Central memory CD4-positive, alpha-beta T cell (primary cell): Measurements from ENCODE around the gene ARID1A.

Source experiments
- DNase-seq: peaks from one replicate; pipeline ENCODE4 v3.0.0; 2022

ARID1A gene

GRCh38 chr1:26728645-26729044, 32.8 kb downstream of the ARID1A start:
- no peak for DNase-seq

DNA sequence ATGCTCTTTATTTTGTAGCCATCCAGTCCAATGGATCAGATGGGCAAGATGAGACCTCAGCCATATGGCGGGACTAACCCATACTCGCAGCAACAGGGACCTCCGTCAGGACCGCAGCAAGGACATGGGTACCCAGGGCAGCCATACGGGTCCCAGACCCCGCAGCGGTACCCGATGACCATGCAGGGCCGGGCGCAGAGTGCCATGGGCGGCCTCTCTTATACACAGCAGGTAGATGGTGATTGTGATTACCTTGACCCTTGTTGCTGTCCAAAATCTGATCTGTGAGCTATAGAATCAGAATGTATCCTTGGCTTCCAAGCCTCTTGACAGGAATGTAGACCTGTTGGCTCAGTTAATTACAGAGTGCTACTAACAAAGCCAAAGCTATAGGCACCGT, 33.8 kb downstream of the ARID1A start:
- no peak for DNase-seq

GRCh38 chr1:26730695-26731094, 34.9 kb downstream of the ARID1A start:
- DNase-seq, result no peak

DNA sequence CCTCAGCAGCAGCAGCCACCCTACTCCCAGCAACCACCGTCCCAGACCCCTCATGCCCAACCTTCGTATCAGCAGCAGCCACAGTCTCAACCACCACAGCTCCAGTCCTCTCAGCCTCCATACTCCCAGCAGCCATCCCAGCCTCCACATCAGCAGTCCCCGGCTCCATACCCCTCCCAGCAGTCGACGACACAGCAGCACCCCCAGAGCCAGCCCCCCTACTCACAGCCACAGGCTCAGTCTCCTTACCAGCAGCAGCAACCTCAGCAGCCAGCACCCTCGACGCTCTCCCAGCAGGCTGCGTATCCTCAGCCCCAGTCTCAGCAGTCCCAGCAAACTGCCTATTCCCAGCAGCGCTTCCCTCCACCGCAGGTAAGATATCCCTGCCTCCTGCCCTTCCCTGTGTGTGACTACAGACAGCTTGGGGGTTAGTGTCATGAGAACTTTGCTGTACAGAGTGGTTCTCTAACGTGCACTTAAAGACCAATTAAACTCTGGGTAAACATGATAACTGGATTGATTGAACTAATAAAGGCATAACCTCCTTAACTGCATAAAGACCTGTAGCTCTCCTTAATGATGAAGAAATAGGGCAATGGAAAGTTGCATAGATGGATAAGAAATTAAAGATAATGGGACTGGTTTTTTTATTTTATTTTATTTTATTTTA, 35.6 kb downstream of the ARID1A start:
- no peak for DNase-seq

- DNase-seq, result no peak
Measured at GRCh38 chr1:26733392-26733791, 37.6 kb downstream of the ARID1A start.

DNA sequence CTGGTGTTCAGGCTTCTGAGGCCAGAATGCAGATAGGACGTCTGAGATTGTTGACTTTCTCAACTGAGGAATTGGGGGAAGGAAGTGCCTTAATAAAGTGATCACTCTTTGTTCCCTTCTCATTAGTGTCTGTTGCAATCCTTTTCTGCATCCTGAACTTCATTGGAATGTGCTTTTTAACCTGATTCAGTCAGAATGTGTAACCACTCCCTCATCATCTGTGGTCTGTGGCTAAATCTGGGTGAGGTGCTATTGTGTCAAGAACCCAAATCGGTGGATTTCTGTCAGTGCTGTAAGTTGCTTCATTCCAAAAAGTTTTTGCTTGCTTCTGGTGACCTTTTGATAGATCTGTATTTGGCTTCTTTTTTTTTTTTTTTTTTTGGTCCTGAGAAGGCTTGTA, 38.2 kb downstream of the ARID1A start:
- DNase-seq, result no peak

DNA sequence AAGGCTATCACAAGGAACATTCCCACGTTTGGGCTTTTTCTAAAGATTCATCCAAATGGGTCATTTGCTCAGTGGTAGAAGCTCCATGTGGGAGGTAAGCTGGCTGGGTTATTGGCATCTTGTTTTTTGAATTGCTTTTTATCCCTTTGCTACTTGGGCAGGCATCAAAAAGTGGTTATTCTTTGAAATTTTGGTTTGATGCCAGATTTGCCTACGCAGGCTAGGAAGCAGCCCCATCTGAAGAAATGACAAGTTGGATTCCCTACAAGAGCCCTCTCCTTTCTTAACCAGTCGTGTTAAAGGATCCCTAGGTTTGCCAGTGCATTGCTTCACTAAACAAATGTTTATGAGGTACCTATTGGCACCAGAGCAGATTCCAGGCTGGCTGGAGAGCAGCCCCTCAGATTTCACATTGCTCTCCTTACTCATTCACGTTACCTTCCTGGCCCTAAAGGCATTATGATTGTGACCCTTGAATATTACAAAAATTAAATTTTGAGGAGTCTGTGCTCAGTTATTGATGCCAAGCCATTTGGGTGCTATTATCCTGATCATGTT, 38.8 kb downstream of the ARID1A start:
- no peak for DNase-seq

DNA sequence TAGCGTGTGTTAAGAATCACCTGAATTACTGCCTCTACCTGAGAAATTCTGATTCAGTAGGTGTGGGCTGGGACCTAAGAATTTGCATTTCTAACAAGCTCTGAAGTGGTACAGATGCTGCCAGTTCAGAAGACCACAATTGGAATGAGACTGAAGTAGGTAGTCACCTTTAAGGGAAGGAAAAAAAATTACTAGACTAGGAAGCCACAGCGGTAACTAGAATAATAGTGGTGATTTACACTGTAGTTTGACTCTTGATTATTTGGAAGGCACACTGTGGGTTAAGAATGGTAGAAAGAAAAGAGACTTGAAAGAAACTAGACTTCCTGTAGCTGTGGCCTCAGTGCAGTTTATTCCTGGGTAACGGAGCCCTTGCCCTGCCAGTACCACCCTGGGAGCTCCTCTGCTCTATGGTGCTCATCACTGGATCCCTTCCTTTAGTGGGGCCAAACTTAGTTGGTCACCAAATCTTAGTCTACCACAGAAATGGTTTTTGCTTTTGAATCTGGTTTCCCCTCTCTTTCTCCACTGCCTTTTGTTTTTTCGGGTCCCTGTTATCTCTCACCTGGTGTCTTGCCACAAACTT, 43.6 kb downstream of the ARID1A start:
- DNase-seq, result peak; percentile 17

GRCh38 chr1:26740023-26740634, 44.3 kb downstream of the ARID1A start:
- no peak for DNase-seq

GRCh38 chr1:26740952-26741351, 45.1 kb downstream of the ARID1A start:
- DNase-seq, result no peak

- no peak for DNase-seq
Measured at GRCh38 chr1:26743426-26744059, 47.7 kb downstream of the ARID1A start.

DNA sequence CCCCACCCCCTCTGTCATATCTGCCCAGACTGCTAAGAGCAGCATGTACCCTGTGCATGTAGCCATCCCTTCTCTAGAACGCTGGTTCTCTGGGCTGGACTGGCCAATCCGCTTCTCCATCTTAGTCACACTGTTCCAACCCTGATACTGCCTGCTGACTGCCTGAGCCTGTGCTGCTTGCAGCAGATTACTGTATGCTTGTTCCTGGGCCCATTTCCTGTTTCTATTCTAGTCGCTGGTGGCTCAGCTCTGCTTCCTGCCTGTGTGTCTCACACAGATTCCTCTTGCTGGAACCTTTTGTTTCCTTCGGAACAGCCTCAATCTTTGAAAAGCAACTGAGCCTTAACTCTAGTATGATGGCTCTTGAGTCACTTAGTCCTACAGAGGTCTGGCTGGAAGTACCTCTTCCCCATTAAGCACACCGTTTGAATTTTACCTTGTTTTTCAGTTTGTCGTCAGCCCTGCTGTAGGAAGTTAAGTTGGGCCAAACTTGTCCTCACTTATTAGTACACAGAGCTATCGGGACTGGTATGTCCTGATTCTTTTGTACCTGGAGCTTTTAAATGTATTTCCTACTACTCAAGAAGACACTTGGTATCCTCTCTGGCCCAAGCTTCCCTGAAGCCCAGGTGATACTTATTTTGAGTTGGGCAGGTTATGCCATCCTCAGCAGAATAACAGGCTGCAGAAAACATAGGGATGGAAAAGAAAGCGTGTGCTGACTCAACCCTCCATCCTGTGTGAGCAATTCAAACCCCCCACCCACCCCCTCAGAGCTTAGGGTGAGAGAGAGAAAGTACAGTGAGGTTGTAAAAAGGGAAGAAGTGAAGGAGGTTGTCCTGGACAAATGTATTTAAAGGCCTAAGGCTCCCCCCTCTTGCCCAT, 48.5 kb downstream of the ARID1A start:
- DNase-seq, result peak; percentile 84

- no peak for DNase-seq
Measured at GRCh38 chr1:26745191-26745590, 49.4 kb downstream of the ARID1A start.

DNA sequence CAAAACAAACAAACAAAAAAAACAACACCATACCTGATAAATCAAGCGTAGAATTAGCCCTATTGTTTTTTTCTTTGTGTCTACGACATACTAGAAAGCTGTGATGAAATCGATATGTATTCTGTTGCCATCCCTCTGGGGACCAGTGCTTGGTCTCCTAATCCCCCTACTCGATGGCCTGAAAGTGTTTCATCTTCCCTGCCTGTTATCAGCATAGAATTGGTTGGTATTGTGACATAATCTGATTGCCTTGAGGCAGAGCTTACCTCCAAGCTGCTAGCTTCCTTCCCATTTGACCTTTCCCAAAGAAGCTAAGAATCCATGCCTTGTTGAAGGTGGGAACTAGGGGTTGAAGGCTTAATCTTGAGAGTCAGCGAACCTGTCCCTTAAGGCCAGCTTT, 51.2 kb downstream of the ARID1A start:
- no peak for DNase-seq

- no peak for DNase-seq
Measured at GRCh38 chr1:26748351-26748750, 52.5 kb downstream of the ARID1A start.

DNA sequence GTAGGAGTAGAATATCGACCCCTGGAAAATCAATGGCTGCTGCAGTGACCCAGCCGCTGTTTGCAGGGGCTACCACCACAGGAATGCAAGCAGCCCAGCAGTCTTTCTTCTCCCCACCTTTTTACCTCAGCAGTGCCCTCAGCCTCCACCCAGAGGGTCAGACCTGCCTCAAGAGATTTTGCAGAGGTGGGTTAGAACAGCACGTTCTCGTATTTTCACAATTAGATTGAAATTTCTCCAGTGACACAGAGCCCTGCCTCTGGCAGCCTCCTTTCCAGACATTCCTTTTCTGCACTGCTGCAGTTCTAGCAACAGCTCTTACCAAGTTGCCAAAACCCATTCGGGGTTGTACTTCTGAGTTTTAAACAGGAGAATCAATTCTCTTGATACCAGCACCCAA, 53.6 kb downstream of the ARID1A start:
- no peak for DNase-seq

DNA sequence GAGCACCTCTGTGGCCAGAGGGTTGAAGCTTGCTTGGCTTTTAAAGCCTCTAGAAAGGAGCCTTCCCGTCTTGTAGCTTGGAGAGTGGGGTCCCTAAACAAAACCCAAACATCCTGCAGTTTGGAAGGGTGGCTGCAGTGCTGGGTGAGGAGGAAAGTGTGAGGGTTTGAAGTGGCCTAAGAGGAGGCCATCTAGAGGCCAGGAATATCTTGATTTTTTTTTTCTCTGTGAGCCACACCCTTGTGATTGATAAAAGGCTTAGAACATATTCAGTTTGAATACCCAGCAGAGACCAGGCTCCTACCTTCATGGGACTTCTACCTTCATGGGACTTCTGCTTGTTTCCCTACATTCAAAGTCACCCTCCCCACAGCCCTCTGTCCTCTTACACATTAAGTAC, 54.6 kb downstream of the ARID1A start:
- DNase-seq, result no peak

DNA sequence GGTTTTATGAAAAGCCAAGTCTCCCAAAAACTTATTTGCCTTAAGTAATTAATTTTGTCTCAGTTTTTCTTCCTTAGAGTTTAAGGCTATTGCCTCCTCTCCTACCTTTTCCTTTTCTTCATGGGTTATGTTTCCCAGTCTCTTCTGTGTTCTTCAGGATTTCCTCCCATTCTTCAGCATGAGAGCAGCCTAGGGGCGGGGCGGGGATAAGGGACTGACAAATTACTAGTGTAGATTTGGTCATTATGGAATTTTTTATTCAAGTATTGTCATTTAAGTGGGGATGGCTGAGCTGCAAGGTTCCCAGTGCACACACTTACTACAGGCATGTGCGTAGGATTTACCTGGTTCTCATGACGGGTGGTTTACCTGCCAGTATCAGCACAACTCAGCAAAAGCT, 56.7 kb downstream of the ARID1A start:
- DNase-seq, result no peak

DNA sequence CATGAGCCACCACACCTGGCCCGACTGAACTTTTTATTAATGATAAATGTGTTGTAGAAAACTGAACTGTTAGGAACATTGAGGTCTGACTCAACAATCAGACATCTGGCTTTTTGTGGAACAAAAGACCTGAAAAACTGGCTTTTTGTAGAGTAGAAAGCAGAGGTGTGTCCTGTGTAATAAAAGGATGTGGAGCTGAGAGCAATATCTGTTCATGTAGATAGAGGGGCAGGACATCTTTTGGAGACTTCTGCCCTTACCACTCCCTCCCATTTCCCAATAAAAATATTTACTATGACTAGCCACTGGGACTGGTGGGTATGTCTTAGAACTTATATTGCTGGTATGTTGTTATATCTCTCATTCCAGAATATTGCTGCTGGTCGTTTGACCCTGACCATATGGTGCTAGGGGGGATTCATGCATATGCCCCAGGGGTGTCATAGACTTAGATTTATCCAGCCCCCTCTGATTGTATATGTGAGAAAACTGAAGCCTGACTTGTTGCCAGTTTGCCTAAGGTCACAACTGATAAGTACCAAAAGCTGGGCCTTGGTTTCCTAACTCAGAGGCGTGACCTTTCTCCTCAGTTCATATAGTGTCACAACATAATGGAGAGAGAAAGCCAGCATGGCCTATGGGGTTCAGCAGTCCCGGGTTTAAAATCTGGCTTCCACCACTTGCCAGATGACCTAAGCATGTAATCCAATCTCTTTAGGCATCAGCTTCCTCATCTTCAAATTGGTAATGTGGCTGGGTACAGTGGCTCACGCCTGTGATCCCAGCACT, 58.5 kb downstream of the ARID1A start:
- no peak for DNase-seq

DNA sequence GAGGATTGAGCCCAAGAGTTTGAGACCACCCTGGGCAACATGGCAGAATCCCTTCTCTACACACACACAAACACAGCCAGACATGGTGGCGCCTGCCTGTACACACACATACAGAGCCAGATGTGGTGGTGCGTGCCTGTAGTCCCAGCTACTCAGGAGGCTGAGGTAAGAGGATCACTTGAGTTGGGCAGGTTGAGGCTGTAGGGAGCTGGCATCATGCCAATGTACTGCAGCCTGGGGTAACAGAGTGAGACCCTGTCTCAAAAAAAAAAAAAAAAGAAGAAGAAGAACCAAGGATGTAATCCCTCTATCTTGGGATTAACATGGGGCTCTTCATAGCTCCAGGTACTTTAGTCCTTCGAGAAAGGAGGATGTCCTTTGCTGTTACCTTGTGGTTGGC, 62.5 kb downstream of the ARID1A start:
- no peak for DNase-seq

DNA sequence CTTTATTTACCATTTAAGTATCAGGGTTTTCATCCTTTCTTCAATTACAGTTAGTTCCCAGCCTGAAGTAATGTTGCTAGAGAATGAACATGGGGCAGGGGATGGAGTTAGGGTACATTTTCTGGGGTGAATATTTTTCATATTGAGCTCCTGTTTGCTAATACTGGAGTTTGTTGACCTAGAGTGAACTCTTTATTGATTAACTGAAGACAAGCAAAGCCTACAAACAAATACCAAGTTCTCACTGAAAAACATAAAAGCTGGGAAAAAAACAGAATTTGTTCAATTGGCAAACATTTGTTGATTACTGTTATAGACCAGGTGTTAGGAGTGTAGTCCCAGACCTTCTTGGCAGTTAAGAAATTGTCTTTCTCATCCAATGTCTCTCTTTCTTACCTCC, 63.7 kb downstream of the ARID1A start:
- DNase-seq, result no peak

- DNase-seq, result no peak
Measured at GRCh38 chr1:26761217-26761616, 65.4 kb downstream of the ARID1A start.
